HepG2 (cell line): ENCODE data around the gene TRAPPC4. TPM values are rescaled to one million over a fixed set of nuclear protein-coding genes. Genes with fewer than 3 reads are reported as not detected.
A peak's percentile ranks its signal among the peaks of the same experiment; 100 is the strongest.

Source experiments
- BCLAF1 ChIP-seq: fragments of 450-650 bp; IDR thresholded peaks from 2 replicates; pipeline ENCODE4 v1.6.1; 2017; ENCODE audit warnings: mild to moderate bottlenecking
- BHLHE40 ChIP-seq: IDR thresholded peaks from 2 replicates; pipeline ENCODE4 v1.6.1; 2011; ENCODE audit warnings: low read length, improper control_type of control experiment
- CREM ChIP-seq, 2 experiments: sonication (generic) in 1 of 2; formaldehyde crosslinking in 1 of 2; IDR thresholded peaks; 2 replicates each; pipeline versions ENCODE4 v1.4.0 to v1.6.1; 2016 to 2020; ENCODE audit warnings: antibody characterized with exemption in 1 of 2, mild to moderate bottlenecking in 1 of 2, missing genetic modification reagents in 1 of 2
- GMEB1 ChIP-seq: sonication (generic); formaldehyde crosslinking; IDR thresholded peaks from 2 replicates; pipeline ENCODE4 v1.5.1; 2020; ENCODE audit warnings: missing genetic modification reagents, mild to moderate bottlenecking, borderline replicate concordance
- HOXA3 ChIP-seq: sonication (generic); formaldehyde crosslinking; IDR thresholded peaks from 2 replicates; pipeline ENCODE4 v1.5.0; 2020; ENCODE audit warnings: missing genetic modification reagents
- MLLT10 ChIP-seq: sonication (generic); formaldehyde crosslinking; IDR thresholded peaks from 2 replicates; pipeline ENCODE4 v1.4.0; 2020; ENCODE audit warnings: missing genetic modification reagents
- MYC ChIP-seq: sonication (generic); formaldehyde crosslinking; IDR thresholded peaks from 2 replicates; pipeline ENCODE4 v1.9.0; 2021; ENCODE audit warnings: missing genetic modification reagents, borderline replicate concordance
- NFE2 ChIP-seq: sonication (generic); formaldehyde crosslinking; IDR thresholded peaks from 2 replicates; pipeline ENCODE4 v1.4.0; 2020; ENCODE audit warnings: missing genetic modification reagents
- PAXIP1 ChIP-seq: sonication (generic); formaldehyde crosslinking; conservative IDR thresholded peaks from 2 replicates; pipeline ENCODE4 v1.4.0; 2020; ENCODE audit warnings: mild to moderate bottlenecking, missing genetic modification reagents, moderate library complexity
- POGK ChIP-seq: sonication (generic); formaldehyde crosslinking; conservative IDR thresholded peaks from 2 replicates; pipeline ENCODE4 v1.8.0; 2022; ENCODE audit warnings: mild to moderate bottlenecking, moderate library complexity, missing genetic modification reagents
- SMAD1 ChIP-seq: sonication (generic); formaldehyde crosslinking; IDR thresholded peaks from 2 replicates; pipeline ENCODE4 v1.4.0; 2020; ENCODE audit warnings: missing genetic modification reagents, low read depth, mild to moderate bottlenecking, borderline replicate concordance
- TIGD3 ChIP-seq: sonication (generic); formaldehyde crosslinking; IDR thresholded peaks from 2 replicates; pipeline ENCODE4 v1.5.1; 2020; ENCODE audit warnings: mild to moderate bottlenecking, missing genetic modification reagents, borderline replicate concordance
- ZNF251 ChIP-seq: sonication (generic); formaldehyde crosslinking; IDR thresholded peaks from 2 replicates; pipeline ENCODE4 v1.9.0; 2021; ENCODE audit warnings: mild to moderate bottlenecking, missing genetic modification reagents
- ZNF616 ChIP-seq: sonication (generic); formaldehyde crosslinking; IDR thresholded peaks from 2 replicates; pipeline ENCODE4 v1.5.0; 2020; ENCODE audit warnings: low read depth, mild to moderate bottlenecking, missing genetic modification reagents
- ZNF713 ChIP-seq: sonication (generic); formaldehyde crosslinking; IDR thresholded peaks from 2 replicates; pipeline ENCODE4 v1.4.0; 2020; ENCODE audit warnings: mild to moderate bottlenecking, missing genetic modification reagents
- ZNF775 ChIP-seq: sonication (generic); formaldehyde crosslinking; IDR thresholded peaks from 2 replicates; pipeline ENCODE4 v1.4.0; 2020; ENCODE audit warnings: missing genetic modification reagents, mild to moderate bottlenecking, moderate library complexity, borderline replicate concordance
- polyA plus RNA-seq, 8 experiments: library from polyadenylated mRNA; depleted of rRNA in 3 of 8; stranded (reverse) in 7 of 8; unstranded in 1 of 8; fragments of >200 nt; fragmentation: Illumina TruSeq in 4 of 8; extraction: Trizol in 4 of 8; gene quantifications; 2 replicates each; pipeline versions ENCODE4 v1.2.1 to v1.2.3, GENCODE V29; 2011 to 2016; ENCODE audit warnings: low read depth in 4 of 8, missing spikeins in 1 of 8, mixed read lengths in 1 of 8; ENCODE audit not compliant: insufficient read depth in 1 of 8
- total RNA-seq, 5 experiments: library from RNA; depleted of rRNA; stranded (reverse); fragments of >200 nt; fragmentation: Illumina TruSeq; extraction: Trizol; gene quantifications; 2 replicates each; pipeline ENCODE4 v1.2.3, GENCODE V29; 2016; ENCODE audit warnings: low read depth in 1 of 5

Gene TRAPPC4
- total and polyA plus RNA-seq, 2 of the 13 experiments (the other 11 are each of a cell fraction or from before 2014, with no cell fraction given), result 97.4 to 140 TPM

- no peak for TF ChIP-seq POGK
- peak; percentile 56; the same call in 1 of the 2 replicates for TF ChIP-seq PAXIP1
- TF ChIP-seq ZNF251 (CRISPR knock-in tag), result peak; percentile 53; the same call in 1 of the 2 replicates
- peak; percentile 36; the same call in 1 of the 2 replicates for TF ChIP-seq BHLHE40
- no peak for TF ChIP-seq GMEB1 (CRISPR knock-in tag)
- no peak for TF ChIP-seq TIGD3
- TF ChIP-seq NFE2 (CRISPR knock-in tag), result no peak
- 0 out of 2 replicates have a peak, but pooled peaks have one; percentile 8 for TF ChIP-seq ZNF616
- no peak; the same call in 1 of the 2 replicates for TF ChIP-seq CREM (IDR thresholded peaks at IDR 0.05)
- no peak for TF ChIP-seq CREM (CRISPR knock-in tag; IDR thresholded peaks at IDR 0.05)
- TF ChIP-seq MYC (CRISPR knock-in tag), result peak; percentile 69; the same call in 1 of the 2 replicates
- TF ChIP-seq ZNF713, result 0 out of 2 replicates have a peak, but pooled peaks have one; percentile 42
- no peak; the same call in 1 of the 2 replicates for TF ChIP-seq HOXA3 (CRISPR knock-in tag)
- TF ChIP-seq MLLT10 (CRISPR knock-in tag), result no peak
- TF ChIP-seq SMAD1 (CRISPR knock-in tag), result no peak
- TF ChIP-seq BCLAF1, result no peak
- no peak for TF ChIP-seq ZNF775 (CRISPR knock-in tag)
Observed at GRCh38 chr11:119025978-119026766, 7.6 kb downstream of the TRAPPC4 start (continued).
